ENCODE data around the gene PPP1R9A.

DNA sequence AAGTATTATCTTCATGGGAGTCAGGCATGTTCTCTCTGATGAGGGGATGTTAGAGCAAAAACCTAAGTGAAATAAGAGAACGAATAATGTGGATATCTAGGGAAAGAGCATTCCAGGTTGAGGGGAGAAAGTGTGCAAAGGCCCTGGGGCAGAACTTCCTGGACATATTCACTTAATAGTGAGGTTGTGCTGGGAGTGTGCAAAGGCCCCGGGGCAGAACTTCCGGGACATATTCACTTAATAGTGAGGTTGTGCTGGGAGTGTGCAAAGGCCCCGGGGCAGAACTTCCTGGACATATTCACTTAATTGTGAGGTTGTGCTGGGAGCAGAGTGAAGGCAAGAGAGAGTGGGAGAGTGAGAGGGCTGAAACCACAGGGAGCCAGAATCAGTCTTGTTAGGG lies 405.2 kb downstream of the PPP1R9A start:
- TF ChIP-seq POLR2A (IDR thresholded peaks at IDR 0.05; ENCODE audit: low read length): no peak
- TF ChIP-seq GATA1 (IDR thresholded peaks at IDR 0.05; ENCODE audit: low read depth, low read length): no peak

All from erythroblast (primary cell).